GM23338 (cell line): ENCODE results near the gene SPECC1L. TPM values are rescaled to one million over a fixed set of nuclear protein-coding genes. Genes with fewer than 3 reads are reported as not detected.

Experiments
- ATAC-seq: fragments of 200-7000 bp; cut with Tn5 transposase; 3 replicates; pipeline ENCODE4 v1.9.1; 2020
- DNase-seq: peaks from one replicate; pipeline ENCODE4 v3.0.0-alpha.2; 2015; ENCODE audit warnings: low spot score
- H2AFZ ChIP-seq: fragments of 200-600 bp; sonication (generic); 2 replicates; pipeline ENCODE4 v1.8.0; 2016; ENCODE audit warnings: antibody characterized with exemption, mild to moderate bottlenecking, moderate library complexity
- H3F3A ChIP-seq: fragments of 200-600 bp; sonication (generic); replicated peaks from 2 replicates; pipeline ENCODE4 v1.8.0; 2017; ENCODE audit warnings: antibody characterized with exemption, mixed run types, low read depth
- H3K27ac ChIP-seq: fragments of 200-600 bp; sonication (generic); 2 replicates; pipeline ENCODE4 v1.6.1; 2016; ENCODE audit warnings: low read depth
- H3K27me3 ChIP-seq: fragments of 200-600 bp; sonication (generic); 2 replicates; pipeline ENCODE4 v1.8.0; 2016; ENCODE audit warnings: mild to moderate bottlenecking, mixed run types, moderate library complexity; ENCODE audit not compliant: insufficient read depth
- H3K36me3 ChIP-seq: fragments of 200-600 bp; sonication (generic); 2 replicates; pipeline ENCODE4 v1.8.0; 2016; ENCODE audit warnings: mild to moderate bottlenecking; ENCODE audit not compliant: insufficient read depth
- H3K4me1 ChIP-seq: fragments of 200-600 bp; sonication (generic); 2 replicates; pipeline ENCODE4 v1.8.0; 2016; ENCODE audit warnings: mild to moderate bottlenecking, moderate library complexity; ENCODE audit not compliant: insufficient read depth
- H3K4me2 ChIP-seq: fragments of 200-600 bp; sonication (generic); 2 replicates; pipeline ENCODE4 v1.7.1; 2017; ENCODE audit warnings: mixed run types
- H3K4me3 ChIP-seq: fragments of 200-600 bp; sonication (generic); 2 replicates; pipeline ENCODE4 v1.6.1; 2016; ENCODE audit warnings: mixed run types
- H3K79me2 ChIP-seq: fragments of 200-600 bp; sonication (generic); replicated peaks from 2 replicates; pipeline ENCODE4 v1.8.0; 2017; ENCODE audit warnings: mild to moderate bottlenecking; ENCODE audit not compliant: insufficient read depth
- H3K9me2 ChIP-seq: fragments of 200-600 bp; sonication (generic); 2 replicates; pipeline ENCODE4 v1.8.0; 2017; ENCODE audit not compliant: insufficient read depth
- H4K20me1 ChIP-seq: fragments of 200-600 bp; sonication (generic); replicated peaks from 2 replicates; pipeline ENCODE4 v1.8.0; 2017; ENCODE audit warnings: mild to moderate bottlenecking; ENCODE audit not compliant: insufficient read depth
- H3K27ac Mint-ChIP-seq: 2 replicates; pipeline ENCODE4 v1.8.0; 2020; ENCODE audit warnings: inconsistent platforms, mild to moderate bottlenecking, moderate library complexity, mixed read lengths
- H3K27me3 Mint-ChIP-seq: 3 replicates; pipeline ENCODE4 v1.8.0; 2022; ENCODE audit warnings: low read depth, mild to moderate bottlenecking, moderate library complexity, mixed read lengths, inconsistent platforms; ENCODE audit not compliant: insufficient read depth, poor library complexity
- H3K36me3 Mint-ChIP-seq: 3 replicates; pipeline ENCODE4 v1.8.0; 2021; ENCODE audit warnings: low read depth, mild to moderate bottlenecking, inconsistent platforms, moderate library complexity, mixed read lengths
- H3K4me1 Mint-ChIP-seq: 3 replicates; pipeline ENCODE4 v1.8.0; 2020; ENCODE audit warnings: mild to moderate bottlenecking, inconsistent platforms, mixed read lengths
- H3K4me3 Mint-ChIP-seq: 3 replicates; pipeline ENCODE4 v1.8.0; 2021; ENCODE audit warnings: moderate library complexity, mild to moderate bottlenecking, inconsistent platforms, mixed read lengths
- H3K9me3 Mint-ChIP-seq: 3 replicates; pipeline ENCODE4 v1.8.0; 2020; ENCODE audit warnings: moderate library complexity, mild to moderate bottlenecking, inconsistent platforms, mixed read lengths
- CREB1 ChIP-seq: fragments of 250-450 bp; sonication (Bioruptor Pico); IDR thresholded peaks from 2 replicates; pipeline ENCODE4 v1.5.0; 2020; ENCODE audit warnings: low read depth, mild to moderate bottlenecking, moderate library complexity
- EZH2 ChIP-seq: fragments of 200-600 bp; sonication (generic); IDR thresholded peaks from one replicate; pipeline ENCODE4 v1.8.0; 2017; ENCODE audit warnings: antibody characterized with exemption, mild to moderate bottlenecking, low read depth; ENCODE audit not compliant: unreplicated experiment
- EZH2phosphoT487 ChIP-seq: fragments of 200-600 bp; sonication (generic); IDR thresholded peaks from one replicate; pipeline ENCODE4 v1.8.1; 2018; ENCODE audit warnings: antibody characterized with exemption; ENCODE audit not compliant: unreplicated experiment
- JUNB ChIP-seq: IDR thresholded peaks from one replicate; pipeline ENCODE4 v1.6.1; 2016; ENCODE audit warnings: antibody characterized with exemption; ENCODE audit not compliant: unreplicated experiment
- NANOG ChIP-seq: IDR thresholded peaks from 2 replicates; pipeline ENCODE4 v1.6.1; 2016; ENCODE audit warnings: antibody characterized with exemption, borderline replicate concordance
- POLR2AphosphoS5 ChIP-seq: IDR thresholded peaks from 2 replicates; pipeline ENCODE4 v1.6.1; 2016; ENCODE audit warnings: antibody characterized with exemption, low read depth
- STAT1 ChIP-seq: IDR thresholded peaks from one replicate; pipeline ENCODE4 v1.6.1; 2016; ENCODE audit warnings: antibody characterized with exemption; ENCODE audit not compliant: unreplicated experiment
- ZNF114 ChIP-seq: fragments of 250-450 bp; sonication (Bioruptor Pico); IDR thresholded peaks from 2 replicates; pipeline ENCODE4 v1.5.0; 2020; ENCODE audit warnings: mild to moderate bottlenecking, moderate library complexity
- ZNF331 ChIP-seq: fragments of 250-450 bp; sonication (Bioruptor Pico); IDR thresholded peaks from 2 replicates; pipeline ENCODE4 v1.5.0; 2020; ENCODE audit warnings: low read depth, mild to moderate bottlenecking, moderate library complexity
- polyA plus RNA-seq: library from polyadenylated mRNA; unstranded; fragments of >200 nt; fragmentation: Nextera tagmentation; extraction: Ambion mirVana; gene quantifications from 2 replicates; pipeline ENCODE4 v1.2.1, GENCODE V29; 2016
- total RNA-seq: library from RNA; depleted of rRNA; stranded (reverse); fragments of >200 nt; shearing (Covaris generic); gene quantifications from 2 replicates; pipeline ENCODE4 v1.2.3, GENCODE V29; 2014
- TF ChIP-seq, protein P1 (sequence below), 2 experiments: fragments of 200-600 bp in 1 of 2; sonication (generic) in 1 of 2; conservative IDR thresholded peaks; 2 replicates each; pipeline versions ENCODE4 v1.5.1 to v1.6.1; 2016 to 2017; ENCODE audit warnings: antibody characterized with exemption in 2 of 2, low read depth in 2 of 2, mild to moderate bottlenecking in 2 of 2, moderate library complexity in 1 of 2
- TF ChIP-seq, protein P2 (sequence below): IDR thresholded peaks from one replicate; pipeline ENCODE4 v1.6.1; 2018; ENCODE audit warnings: antibody characterized with exemption; ENCODE audit not compliant: unreplicated experiment
- TF ChIP-seq, protein P3 (sequence below): fragments of 250-450 bp; sonication (Bioruptor Pico); IDR thresholded peaks from 2 replicates; pipeline ENCODE4 v1.5.0; 2020; ENCODE audit warnings: mild to moderate bottlenecking, moderate library complexity
- TF ChIP-seq, protein P4 (sequence below): IDR thresholded peaks from 2 replicates; pipeline ENCODE4 v1.6.1; 2016; ENCODE audit warnings: antibody characterized with exemption

Gene SPECC1L
- total and polyA plus RNA-seq, 2 experiments from 2014 or later, result 24.3 to 44.7 TPM

DNA sequence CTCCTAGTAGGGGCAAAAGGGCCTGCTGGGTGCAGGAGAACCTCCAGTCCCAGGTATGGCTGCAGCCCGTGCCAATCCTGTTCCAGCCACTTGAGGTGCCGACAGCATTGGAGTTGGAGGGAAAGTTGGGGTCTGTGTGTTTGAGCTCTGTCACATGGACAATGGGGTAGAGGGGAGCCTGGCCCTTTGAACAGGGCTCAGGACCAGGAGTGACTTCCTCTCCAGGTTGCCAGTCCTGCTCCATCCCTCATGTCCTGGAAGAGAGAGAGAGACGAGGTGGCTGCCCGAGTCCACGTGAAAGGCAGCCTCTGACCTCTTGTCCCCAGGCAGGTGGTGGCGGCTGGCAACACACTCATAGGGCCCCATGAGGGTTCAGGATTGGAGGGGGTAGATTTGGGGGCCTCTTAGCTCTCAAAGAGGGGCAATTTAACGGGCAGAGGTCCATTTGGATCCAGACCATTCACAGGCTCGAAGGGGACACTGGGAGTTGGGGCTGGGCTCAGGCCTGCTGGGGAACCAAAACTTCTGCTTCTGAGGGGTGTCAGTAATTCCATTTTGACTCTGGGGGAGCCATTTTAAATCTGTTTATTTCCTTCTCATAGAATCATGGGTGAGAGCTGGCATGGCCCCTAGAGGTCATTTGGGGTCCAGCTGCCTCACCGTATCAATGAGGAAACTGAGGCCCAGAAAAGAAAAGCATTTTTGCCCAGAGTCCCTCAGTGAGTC is 160.8 kb downstream of the SPECC1L start:
- peaks cover 14% of the 10 kb centered on the region for H3K27me3 Mint-ChIP-seq
- peak overlapping the region; percentile 21; the same call in 1 of the 2 replicates for H3K27ac Mint-ChIP-seq

More for the DNA sequence above, 160.8 kb downstream of the SPECC1L start:
- no peak overlapping the region for H3K4me3 Mint-ChIP-seq
- Histone ChIP-seq H3F3A (no peaks in the 10 kb centered on the region), H3K4me3 (no peak overlapping the region), H3K4me2 (no peak overlapping the region), H2AFZ (no peak overlapping the region), H3K27me3 (no peaks in the 10 kb centered on the region), H3K27ac (no peak overlapping the region), H3K79me2 (no peaks in the 10 kb centered on the region), H4K20me1 (no peaks in the 10 kb centered on the region; the same call in 1 of the 2 replicates), H3K9me2 (no peaks in the 10 kb centered on the region), H3K4me1 (peaks cover 5% of the 10 kb centered on the region; the same call in 1 of the 2 replicates), H3K36me3 (no peaks in the 10 kb centered on the region)
- no peaks in the 10 kb centered on the region; the same call in 2 of the 3 replicates for H3K36me3 Mint-ChIP-seq
- no peak for DNase-seq
- TF ChIP-seq NANOG (no peak), EZH2 (no peak), STAT1 (no peak), POLR2AphosphoS5 (no peak), CREB1 (CRISPR knock-in tag) (no peak), ZNF114 (CRISPR knock-in tag) (no peak), JUNB (no peak), ZNF331 (CRISPR knock-in tag) (no peak), EZH2phosphoT487 (no peak)
- TF ChIP-seq, protein P1, sequence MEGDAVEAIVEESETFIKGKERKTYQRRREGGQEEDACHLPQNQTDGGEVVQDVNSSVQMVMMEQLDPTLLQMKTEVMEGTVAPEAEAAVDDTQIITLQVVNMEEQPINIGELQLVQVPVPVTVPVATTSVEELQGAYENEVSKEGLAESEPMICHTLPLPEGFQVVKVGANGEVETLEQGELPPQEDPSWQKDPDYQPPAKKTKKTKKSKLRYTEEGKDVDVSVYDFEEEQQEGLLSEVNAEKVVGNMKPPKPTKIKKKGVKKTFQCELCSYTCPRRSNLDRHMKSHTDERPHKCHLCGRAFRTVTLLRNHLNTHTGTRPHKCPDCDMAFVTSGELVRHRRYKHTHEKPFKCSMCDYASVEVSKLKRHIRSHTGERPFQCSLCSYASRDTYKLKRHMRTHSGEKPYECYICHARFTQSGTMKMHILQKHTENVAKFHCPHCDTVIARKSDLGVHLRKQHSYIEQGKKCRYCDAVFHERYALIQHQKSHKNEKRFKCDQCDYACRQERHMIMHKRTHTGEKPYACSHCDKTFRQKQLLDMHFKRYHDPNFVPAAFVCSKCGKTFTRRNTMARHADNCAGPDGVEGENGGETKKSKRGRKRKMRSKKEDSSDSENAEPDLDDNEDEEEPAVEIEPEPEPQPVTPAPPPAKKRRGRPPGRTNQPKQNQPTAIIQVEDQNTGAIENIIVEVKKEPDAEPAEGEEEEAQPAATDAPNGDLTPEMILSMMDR (conservative IDR thresholded peaks at IDR 0.05; ENCODE audit: low read depth in 2 of 2), result no peak
- TF ChIP-seq, protein P2, sequence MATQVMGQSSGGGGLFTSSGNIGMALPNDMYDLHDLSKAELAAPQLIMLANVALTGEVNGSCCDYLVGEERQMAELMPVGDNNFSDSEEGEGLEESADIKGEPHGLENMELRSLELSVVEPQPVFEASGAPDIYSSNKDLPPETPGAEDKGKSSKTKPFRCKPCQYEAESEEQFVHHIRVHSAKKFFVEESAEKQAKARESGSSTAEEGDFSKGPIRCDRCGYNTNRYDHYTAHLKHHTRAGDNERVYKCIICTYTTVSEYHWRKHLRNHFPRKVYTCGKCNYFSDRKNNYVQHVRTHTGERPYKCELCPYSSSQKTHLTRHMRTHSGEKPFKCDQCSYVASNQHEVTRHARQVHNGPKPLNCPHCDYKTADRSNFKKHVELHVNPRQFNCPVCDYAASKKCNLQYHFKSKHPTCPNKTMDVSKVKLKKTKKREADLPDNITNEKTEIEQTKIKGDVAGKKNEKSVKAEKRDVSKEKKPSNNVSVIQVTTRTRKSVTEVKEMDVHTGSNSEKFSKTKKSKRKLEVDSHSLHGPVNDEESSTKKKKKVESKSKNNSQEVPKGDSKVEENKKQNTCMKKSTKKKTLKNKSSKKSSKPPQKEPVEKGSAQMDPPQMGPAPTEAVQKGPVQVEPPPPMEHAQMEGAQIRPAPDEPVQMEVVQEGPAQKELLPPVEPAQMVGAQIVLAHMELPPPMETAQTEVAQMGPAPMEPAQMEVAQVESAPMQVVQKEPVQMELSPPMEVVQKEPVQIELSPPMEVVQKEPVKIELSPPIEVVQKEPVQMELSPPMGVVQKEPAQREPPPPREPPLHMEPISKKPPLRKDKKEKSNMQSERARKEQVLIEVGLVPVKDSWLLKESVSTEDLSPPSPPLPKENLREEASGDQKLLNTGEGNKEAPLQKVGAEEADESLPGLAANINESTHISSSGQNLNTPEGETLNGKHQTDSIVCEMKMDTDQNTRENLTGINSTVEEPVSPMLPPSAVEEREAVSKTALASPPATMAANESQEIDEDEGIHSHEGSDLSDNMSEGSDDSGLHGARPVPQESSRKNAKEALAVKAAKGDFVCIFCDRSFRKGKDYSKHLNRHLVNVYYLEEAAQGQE, result no peak
- TF ChIP-seq, protein P3, sequence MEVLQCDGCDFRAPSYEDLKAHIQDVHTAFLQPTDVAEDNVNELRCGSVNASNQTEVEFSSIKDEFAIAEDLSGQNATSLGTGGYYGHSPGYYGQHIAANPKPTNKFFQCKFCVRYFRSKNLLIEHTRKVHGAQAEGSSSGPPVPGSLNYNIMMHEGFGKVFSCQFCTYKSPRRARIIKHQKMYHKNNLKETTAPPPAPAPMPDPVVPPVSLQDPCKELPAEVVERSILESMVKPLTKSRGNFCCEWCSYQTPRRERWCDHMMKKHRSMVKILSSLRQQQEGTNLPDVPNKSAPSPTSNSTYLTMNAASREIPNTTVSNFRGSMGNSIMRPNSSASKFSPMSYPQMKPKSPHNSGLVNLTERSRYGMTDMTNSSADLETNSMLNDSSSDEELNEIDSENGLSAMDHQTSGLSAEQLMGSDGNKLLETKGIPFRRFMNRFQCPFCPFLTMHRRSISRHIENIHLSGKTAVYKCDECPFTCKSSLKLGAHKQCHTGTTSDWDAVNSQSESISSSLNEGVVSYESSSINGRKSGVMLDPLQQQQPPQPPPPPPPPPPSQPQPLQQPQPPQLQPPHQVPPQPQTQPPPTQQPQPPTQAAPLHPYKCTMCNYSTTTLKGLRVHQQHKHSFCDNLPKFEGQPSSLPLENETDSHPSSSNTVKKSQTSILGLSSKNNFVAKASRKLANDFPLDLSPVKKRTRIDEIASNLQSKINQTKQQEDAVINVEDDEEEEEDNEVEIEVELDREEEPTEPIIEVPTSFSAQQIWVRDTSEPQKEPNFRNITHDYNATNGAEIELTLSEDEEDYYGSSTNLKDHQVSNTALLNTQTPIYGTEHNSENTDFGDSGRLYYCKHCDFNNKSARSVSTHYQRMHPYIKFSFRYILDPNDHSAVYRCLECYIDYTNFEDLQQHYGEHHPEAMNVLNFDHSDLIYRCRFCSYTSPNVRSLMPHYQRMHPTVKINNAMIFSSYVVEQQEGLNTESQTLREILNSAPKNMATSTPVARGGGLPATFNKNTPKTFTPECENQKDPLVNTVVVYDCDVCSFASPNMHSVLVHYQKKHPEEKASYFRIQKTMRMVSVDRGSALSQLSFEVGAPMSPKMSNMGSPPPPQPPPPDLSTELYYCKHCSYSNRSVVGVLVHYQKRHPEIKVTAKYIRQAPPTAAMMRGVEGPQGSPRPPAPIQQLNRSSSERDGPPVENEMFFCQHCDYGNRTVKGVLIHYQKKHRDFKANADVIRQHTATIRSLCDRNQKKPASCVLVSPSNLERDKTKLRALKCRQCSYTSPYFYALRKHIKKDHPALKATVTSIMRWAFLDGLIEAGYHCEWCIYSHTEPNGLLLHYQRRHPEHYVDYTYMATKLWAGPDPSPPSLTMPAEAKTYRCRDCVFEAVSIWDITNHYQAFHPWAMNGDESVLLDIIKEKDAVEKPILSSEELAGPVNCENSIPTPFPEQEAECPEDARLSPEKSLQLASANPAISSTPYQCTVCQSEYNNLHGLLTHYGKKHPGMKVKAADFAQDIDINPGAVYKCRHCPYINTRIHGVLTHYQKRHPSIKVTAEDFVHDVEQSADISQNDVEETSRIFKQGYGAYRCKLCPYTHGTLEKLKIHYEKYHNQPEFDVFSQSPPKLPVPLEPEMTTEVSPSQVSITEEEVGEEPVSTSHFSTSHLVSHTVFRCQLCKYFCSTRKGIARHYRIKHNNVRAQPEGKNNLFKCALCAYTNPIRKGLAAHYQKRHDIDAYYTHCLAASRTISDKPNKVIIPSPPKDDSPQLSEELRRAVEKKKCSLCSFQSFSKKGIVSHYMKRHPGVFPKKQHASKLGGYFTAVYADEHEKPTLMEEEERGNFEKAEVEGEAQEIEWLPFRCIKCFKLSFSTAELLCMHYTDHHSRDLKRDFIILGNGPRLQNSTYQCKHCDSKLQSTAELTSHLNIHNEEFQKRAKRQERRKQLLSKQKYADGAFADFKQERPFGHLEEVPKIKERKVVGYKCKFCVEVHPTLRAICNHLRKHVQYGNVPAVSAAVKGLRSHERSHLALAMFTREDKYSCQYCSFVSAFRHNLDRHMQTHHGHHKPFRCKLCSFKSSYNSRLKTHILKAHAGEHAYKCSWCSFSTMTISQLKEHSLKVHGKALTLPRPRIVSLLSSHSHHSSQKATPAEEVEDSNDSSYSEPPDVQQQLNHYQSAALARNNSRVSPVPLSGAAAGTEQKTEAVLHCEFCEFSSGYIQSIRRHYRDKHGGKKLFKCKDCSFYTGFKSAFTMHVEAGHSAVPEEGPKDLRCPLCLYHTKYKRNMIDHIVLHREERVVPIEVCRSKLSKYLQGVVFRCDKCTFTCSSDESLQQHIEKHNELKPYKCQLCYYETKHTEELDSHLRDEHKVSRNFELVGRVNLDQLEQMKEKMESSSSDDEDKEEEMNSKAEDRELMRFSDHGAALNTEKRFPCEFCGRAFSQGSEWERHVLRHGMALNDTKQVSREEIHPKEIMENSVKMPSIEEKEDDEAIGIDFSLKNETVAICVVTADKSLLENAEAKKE (CRISPR knock-in tag), result no peak
- TF ChIP-seq, protein P4, sequence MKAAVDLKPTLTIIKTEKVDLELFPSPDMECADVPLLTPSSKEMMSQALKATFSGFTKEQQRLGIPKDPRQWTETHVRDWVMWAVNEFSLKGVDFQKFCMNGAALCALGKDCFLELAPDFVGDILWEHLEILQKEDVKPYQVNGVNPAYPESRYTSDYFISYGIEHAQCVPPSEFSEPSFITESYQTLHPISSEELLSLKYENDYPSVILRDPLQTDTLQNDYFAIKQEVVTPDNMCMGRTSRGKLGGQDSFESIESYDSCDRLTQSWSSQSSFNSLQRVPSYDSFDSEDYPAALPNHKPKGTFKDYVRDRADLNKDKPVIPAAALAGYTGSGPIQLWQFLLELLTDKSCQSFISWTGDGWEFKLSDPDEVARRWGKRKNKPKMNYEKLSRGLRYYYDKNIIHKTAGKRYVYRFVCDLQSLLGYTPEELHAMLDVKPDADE, result no peak
- no peaks in the 10 kb centered on the region for H3K9me3 Mint-ChIP-seq
- peak; percentile 7; the same call in 2 of the 3 replicates for ATAC-seq
- H3K4me1 Mint-ChIP-seq, result peaks cover 20% of the 10 kb centered on the region
